HepG2 (cell line): ENCODE data around the gene DCLK1. TPM values are rescaled to one million over a fixed set of nuclear protein-coding genes. Genes with fewer than 3 reads are reported as not detected.

Experiments
- ATAC-seq: fragments of 200-7000 bp; cut with Tn5 transposase; 3 replicates; pipeline ENCODE4 v1.9.1; 2020; ENCODE audit warnings: mild to moderate bottlenecking, moderate library complexity
- BruUV-seq: library from RNA; stranded (reverse); fragments of 400-500 nt; replicated peaks from 2 replicates; lab custom pipeline; 2021; lab: Mats Ljungman, UMichigan
- CTCF ChIA-PET: fragments of 300-600 bp; formaldehyde crosslinking; extraction: SDS; loops from one replicate; lab custom pipeline; 2021; ENCODE audit warnings: low total read pairs, inconsistent platforms, low intra/inter-chr PET ratio; lab: Yijun Ruan, JAX
- POLR2A ChIA-PET: fragments of 350-600 bp; sonication (Branson Sonifier 250); formaldehyde crosslinking; loops from one replicate; lab custom pipeline; 2020; ENCODE audit warnings: antibody characterized with exemption, inconsistent platforms; lab: Yijun Ruan, JAX
- DNase-seq: peaks from one replicate; pipeline ENCODE4 v3.0.0-alpha.2; 2015; ENCODE audit warnings: low spot score
- FAIRE-seq: peaks from 3 replicates; lab custom pipeline; 2011; peaks lifted over from hg19 to GRCh38; lab: Jason Lieb, UNC
- H2AFZ ChIP-seq: one replicate; pipeline ENCODE4 v1.6.1; 2011; ENCODE audit warnings: low read length, inconsistent platforms
- H3K27ac ChIP-seq: fragments of 300-600 bp; 3 replicates; pipeline ENCODE4 v1.8.0; 2011; ENCODE audit warnings: mixed run types, mild to moderate bottlenecking, mixed read lengths, low read length, inconsistent platforms; ENCODE audit not compliant: insufficient read depth; ENCODE audit errors: extremely low read length
- H3K27me3 ChIP-seq, 2 experiments: fragments of 200-600 bp in 1 of 2; 2 replicates in 1 of 2; 3 replicates in 1 of 2; pipeline versions ENCODE4 v1.6.0 to v1.8.0; 2011; ENCODE audit warnings: low read length in 2 of 2, mild to moderate bottlenecking in 2 of 2, moderate library complexity in 2 of 2, inconsistent platforms in 1 of 2; ENCODE audit not compliant: insufficient read depth in 2 of 2, control insufficient read depth in 1 of 2
- H3K36me3 ChIP-seq, 2 experiments: fragments of 200-600 bp in 1 of 2; replicated peaks in 1 of 2; 2 replicates in 1 of 2; 3 replicates in 1 of 2; pipeline versions ENCODE4 v1.5.1 to v1.8.0; 2011; ENCODE audit warnings: low read length in 2 of 2, inconsistent platforms in 1 of 2; ENCODE audit not compliant: insufficient read depth in 2 of 2, control insufficient read depth in 1 of 2
- H3K4me1 ChIP-seq: 2 replicates; pipeline ENCODE4 v1.5.1; 2012; ENCODE audit warnings: low read length, inconsistent platforms; ENCODE audit not compliant: insufficient read depth
- H3K4me2 ChIP-seq: 2 replicates; pipeline ENCODE4 v1.6.0; 2011; ENCODE audit warnings: low read depth, low read length, inconsistent platforms
- H3K4me3 ChIP-seq, 3 experiments: fragments of 200-600 bp in 1 of 3; sonication (generic), shearing (Covaris generic) in 1 of 3; replicated peaks in 1 of 3; 2 replicates each; pipeline ENCODE4 v1.5.1; 2011 to 2016; ENCODE audit warnings: low read length in 3 of 3, inconsistent platforms in 2 of 3, low read depth in 2 of 3, mild to moderate bottlenecking in 2 of 3, control low read depth in 1 of 3, mixed read lengths in 1 of 3; ENCODE audit not compliant: insufficient read depth in 1 of 3
- H3K79me2 ChIP-seq: one replicate; pipeline ENCODE4 v1.6.1; 2011; ENCODE audit warnings: low read length, inconsistent platforms; ENCODE audit not compliant: insufficient read depth
- H3K9ac ChIP-seq: 2 replicates; pipeline ENCODE4 v1.6.0; 2011; ENCODE audit warnings: mild to moderate bottlenecking, low read depth, low read length, inconsistent platforms; ENCODE audit not compliant: insufficient read depth
- H3K9me3 ChIP-seq: 2 replicates; pipeline ENCODE4 v1.5.1; 2012; ENCODE audit warnings: mild to moderate bottlenecking, low read length
- H4K20me1 ChIP-seq: 2 replicates; pipeline ENCODE4 v1.6.0; 2011; ENCODE audit warnings: inconsistent platforms, mild to moderate bottlenecking, low read length, moderate library complexity; ENCODE audit not compliant: insufficient read depth
- AFF4 ChIP-seq: sonication (generic); formaldehyde crosslinking; IDR thresholded peaks from 2 replicates; pipeline ENCODE4 v1.4.0; 2020; ENCODE audit warnings: missing genetic modification reagents
- EED ChIP-seq: sonication (generic); formaldehyde crosslinking; IDR thresholded peaks from 2 replicates; pipeline ENCODE4 v1.5.0; 2020; ENCODE audit warnings: mild to moderate bottlenecking, missing genetic modification reagents
- GLMP ChIP-seq: sonication (generic); formaldehyde crosslinking; IDR thresholded peaks from 2 replicates; pipeline ENCODE4 v1.9.0; 2021; ENCODE audit warnings: missing genetic modification reagents, mild to moderate bottlenecking, borderline replicate concordance
- GPBP1L1 ChIP-seq: sonication (generic); formaldehyde crosslinking; IDR thresholded peaks from 2 replicates; pipeline ENCODE4 v1.5.0; 2020; ENCODE audit warnings: mild to moderate bottlenecking, missing genetic modification reagents
- HMG20B ChIP-seq: conservative IDR thresholded peaks from 2 replicates; pipeline ENCODE4 v1.6.1; 2016; ENCODE audit warnings: missing genetic modification reagents, missing compliant biosample characterization
- MATR3 ChIP-seq: sonication (generic); formaldehyde crosslinking; IDR thresholded peaks from 2 replicates; pipeline ENCODE4 v1.4.0; 2020; ENCODE audit warnings: missing genetic modification reagents
- MIER3 ChIP-seq: IDR thresholded peaks from 2 replicates; pipeline ENCODE4 v1.6.1; 2016; ENCODE audit warnings: missing compliant biosample characterization, borderline replicate concordance
- RNF2 ChIP-seq: fragments of 450-650 bp; conservative IDR thresholded peaks from 2 replicates; pipeline ENCODE4 v1.6.1; 2016; ENCODE audit warnings: low read depth
- SRSF9 ChIP-seq: fragments of 200-400 bp; formaldehyde crosslinking; IDR thresholded peaks from 2 replicates; pipeline ENCODE4 v1.6.1; 2018; ENCODE audit warnings: borderline replicate concordance, mild to moderate bottlenecking, low read depth, low read length; ENCODE audit not compliant: insufficient read depth, poor library complexity, severe bottlenecking
- TEAD2 ChIP-seq: sonication (generic); formaldehyde crosslinking; IDR thresholded peaks from 2 replicates; pipeline ENCODE4 v1.9.0; 2021; ENCODE audit warnings: missing genetic modification reagents
- TERF1 ChIP-seq: sonication (generic); formaldehyde crosslinking; IDR thresholded peaks from 2 replicates; pipeline ENCODE4 v1.8.0; 2022; ENCODE audit warnings: mild to moderate bottlenecking, missing genetic modification reagents, moderate library complexity
- ZBTB14 ChIP-seq: sonication (generic); formaldehyde crosslinking; IDR thresholded peaks from 2 replicates; pipeline ENCODE4 v1.4.0; 2020; ENCODE audit warnings: missing genetic modification reagents
- ZFP36L1 ChIP-seq: sonication (generic); formaldehyde crosslinking; IDR thresholded peaks from 2 replicates; pipeline ENCODE4 v1.8.0; 2022; ENCODE audit warnings: mild to moderate bottlenecking, missing genetic modification reagents, moderate library complexity
- ZNF136 ChIP-seq: sonication (generic); formaldehyde crosslinking; IDR thresholded peaks from 2 replicates; pipeline ENCODE4 v1.8.1; 2022; ENCODE audit warnings: low read depth, mild to moderate bottlenecking, moderate library complexity, missing genetic modification reagents
- ZNF430 ChIP-seq: sonication (generic); formaldehyde crosslinking; IDR thresholded peaks from 2 replicates; pipeline ENCODE4 v1.9.0; 2021; ENCODE audit warnings: mild to moderate bottlenecking, missing genetic modification reagents
- ZNF737 ChIP-seq: sonication (generic); formaldehyde crosslinking; IDR thresholded peaks from 2 replicates; pipeline ENCODE4 v1.5.0; 2020; ENCODE audit warnings: missing genetic modification reagents, mild to moderate bottlenecking, borderline replicate concordance
- ZNF781 ChIP-seq: sonication (generic); formaldehyde crosslinking; IDR thresholded peaks from 2 replicates; pipeline ENCODE4 v1.5.1; 2020; ENCODE audit warnings: borderline replicate concordance, mild to moderate bottlenecking, missing genetic modification reagents; ENCODE audit errors: not compliant biosample characterization
- WGBS: methylation state at CpG from one replicate; pipeline ENCODE4 v1.1.6; 2017; ENCODE audit warnings: low lambda C conversion rate; 5-methylcytosine and 5-hydroxymethylcytosine counted together
- in situ Hi-C: cut with HindIII; loops from 2 replicates; pipeline ENCODE4 v1.10.0; 2017; ENCODE audit warnings: low pct_unique_long_range_greater_than_20kb; ENCODE audit not compliant: extremely low pct_ligation_motif_present
- intact Hi-C: fragments of 100-400 bp; cut with micrococcal nuclease; formaldehyde crosslinking; loops from one replicate; pipeline ENCODE4 v1.10.0; 2022; ENCODE audit not compliant: unreplicated experiment
- polyA plus RNA-seq, 8 experiments: library from polyadenylated mRNA; depleted of rRNA in 3 of 8; stranded (reverse) in 7 of 8; unstranded in 1 of 8; fragments of >200 nt; fragmentation: Illumina TruSeq in 4 of 8; extraction: Trizol in 4 of 8; gene quantifications; 2 replicates each; pipeline versions ENCODE4 v1.2.1 to v1.2.3, GENCODE V29; 2011 to 2016; ENCODE audit warnings: low read depth in 4 of 8, missing spikeins in 1 of 8, mixed read lengths in 1 of 8; ENCODE audit not compliant: insufficient read depth in 1 of 8
- total RNA-seq, 5 experiments: library from RNA; depleted of rRNA; stranded (reverse); fragments of >200 nt; fragmentation: Illumina TruSeq; extraction: Trizol; gene quantifications; 2 replicates each; pipeline ENCODE4 v1.2.3, GENCODE V29; 2016; ENCODE audit warnings: low read depth in 1 of 5

The DCLK1 gene
- total and polyA plus RNA-seq, 2 of the 13 experiments (the other 11 are each of a cell fraction or from before 2014, with no cell fraction given): not detected

- no TSS peak for BruUV-seq
- in situ Hi-C loops (no loop called here), intact Hi-C loops (no loop called here)
- no peak for FAIRE-seq
- Histone ChIP-seq H3K9ac (no peak overlapping the region), H3K27ac (no peak overlapping the region), H3K4me3 (no peak overlapping the region), H3K79me2 (no peaks in the 10 kb centered on the region), H3K4me2 (no peak overlapping the region), H3K9me3 (no peaks in the 10 kb centered on the region), H3K4me1 (no peaks in the 10 kb centered on the region), H2AFZ (no peak overlapping the region), H3K27me3 (peaks cover 0 to 15% of the 10 kb centered on the region in 2 experiments; a peak in 1 of 5 replicates), H4K20me1 (no peaks in the 10 kb centered on the region), H3K36me3 (no peaks in the 10 kb centered on the region)
- WGBS: 0% methylated on average over 7 of the region's 7 CpGs
- CTCF ChIA-PET: no interaction called here
- no peak for ATAC-seq
- no peak for DNase-seq
- TF ChIP-seq HMG20B (CRISPR knock-in tag): no peak
- no peak for TF ChIP-seq MIER3
- no peak for TF ChIP-seq ZNF781
- TF ChIP-seq ZFP36L1 (CRISPR knock-in tag): no peak
- TF ChIP-seq SRSF9: no peak
- no peak for TF ChIP-seq RNF2
- no peak for TF ChIP-seq GPBP1L1 (CRISPR knock-in tag)
- TF ChIP-seq EED (CRISPR knock-in tag): no peak
- TF ChIP-seq GLMP (CRISPR knock-in tag): no peak
- TF ChIP-seq ZBTB14 (CRISPR knock-in tag): no peak
- TF ChIP-seq MATR3: no peak
- TF ChIP-seq TEAD2 (CRISPR knock-in tag): no peak
- TF ChIP-seq ZNF136 (CRISPR knock-in tag): no peak
- no peak for TF ChIP-seq ZNF430 (CRISPR knock-in tag)
- no peak for TF ChIP-seq AFF4 (CRISPR knock-in tag)
- TF ChIP-seq ZNF737 (CRISPR knock-in tag): no peak
- TF ChIP-seq TERF1 (CRISPR knock-in tag): no peak
- POLR2A ChIA-PET: no interaction called here
Observed at GRCh38 chr13:35920816-35921215, 210.4 kb downstream of the DCLK1 start.
